HG03175 (cell line): Measurements from ENCODE around the gene PLXND1.

Source experiments
- ATAC-seq: cut with Tn5 transposase; IDR thresholded peaks from one replicate; pipeline ENCODE4 v1.9.1; 2021; ENCODE audit warnings: mild to moderate bottlenecking, moderate library complexity; ENCODE audit not compliant: unreplicated experiment

PLXND1 gene

DNA sequence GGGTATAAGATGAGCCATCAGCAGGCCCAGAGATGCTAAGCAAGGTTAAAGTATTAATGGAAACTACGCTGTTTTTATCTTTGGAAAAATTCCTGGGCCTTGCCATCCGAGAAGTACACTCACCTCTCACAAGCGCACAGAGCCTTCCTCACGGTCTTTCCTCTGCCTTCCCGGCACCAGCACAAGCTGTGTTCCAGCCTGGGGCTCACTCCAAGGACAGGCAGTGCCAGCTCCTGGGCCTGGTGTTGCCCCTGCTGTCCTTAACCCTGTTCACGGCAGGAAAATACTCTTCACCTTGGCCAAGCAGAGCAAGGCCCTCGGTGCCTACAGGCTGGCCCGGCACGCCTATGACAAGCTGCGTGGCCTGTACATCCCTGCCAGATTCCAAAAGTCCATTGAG is 92.4 kb downstream of the PLXND1 start:
- ATAC-seq: no peak

DNA sequence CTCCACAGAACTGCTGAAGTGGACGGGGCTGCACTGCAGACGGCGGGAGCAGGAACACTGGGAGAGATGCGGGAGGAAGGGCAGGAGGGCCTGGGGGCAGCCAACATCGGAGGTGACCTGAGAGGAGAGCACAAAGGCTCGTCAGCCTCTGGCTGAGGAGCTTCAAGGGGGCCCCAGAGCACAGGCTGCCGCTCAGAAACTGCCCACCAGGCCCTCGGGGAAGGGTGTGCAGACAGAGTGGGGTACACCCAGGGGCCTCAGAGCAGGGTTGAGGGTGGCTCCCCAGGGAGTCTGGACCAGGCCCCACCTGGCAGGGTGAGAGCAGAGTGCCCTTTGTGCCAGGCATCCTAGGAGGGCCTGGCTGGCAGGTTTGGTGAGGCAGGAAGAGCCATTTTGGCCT is 92.8 kb downstream of the PLXND1 start:
- ATAC-seq: no peak

DNA sequence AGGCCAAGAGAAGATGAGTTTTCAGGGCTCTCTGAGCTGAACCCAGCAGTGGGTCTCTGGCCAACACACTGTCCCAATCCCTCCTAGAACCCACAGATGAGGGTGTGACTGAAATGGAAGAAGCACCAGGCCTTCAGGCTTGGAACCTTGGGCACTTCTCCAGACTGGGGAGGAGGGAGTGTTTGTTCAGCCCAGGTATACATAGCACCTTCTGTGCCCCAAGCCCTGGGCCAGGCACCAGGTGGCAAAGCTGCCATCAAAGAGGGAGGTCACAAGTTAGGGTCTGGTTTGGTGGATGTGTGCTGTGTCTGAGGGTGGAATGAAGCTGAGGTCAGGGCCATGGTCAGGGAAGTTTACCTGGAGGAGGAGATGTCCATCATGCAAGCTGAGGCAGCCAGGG is 93.9 kb downstream of the PLXND1 start:
- no peak for ATAC-seq

DNA sequence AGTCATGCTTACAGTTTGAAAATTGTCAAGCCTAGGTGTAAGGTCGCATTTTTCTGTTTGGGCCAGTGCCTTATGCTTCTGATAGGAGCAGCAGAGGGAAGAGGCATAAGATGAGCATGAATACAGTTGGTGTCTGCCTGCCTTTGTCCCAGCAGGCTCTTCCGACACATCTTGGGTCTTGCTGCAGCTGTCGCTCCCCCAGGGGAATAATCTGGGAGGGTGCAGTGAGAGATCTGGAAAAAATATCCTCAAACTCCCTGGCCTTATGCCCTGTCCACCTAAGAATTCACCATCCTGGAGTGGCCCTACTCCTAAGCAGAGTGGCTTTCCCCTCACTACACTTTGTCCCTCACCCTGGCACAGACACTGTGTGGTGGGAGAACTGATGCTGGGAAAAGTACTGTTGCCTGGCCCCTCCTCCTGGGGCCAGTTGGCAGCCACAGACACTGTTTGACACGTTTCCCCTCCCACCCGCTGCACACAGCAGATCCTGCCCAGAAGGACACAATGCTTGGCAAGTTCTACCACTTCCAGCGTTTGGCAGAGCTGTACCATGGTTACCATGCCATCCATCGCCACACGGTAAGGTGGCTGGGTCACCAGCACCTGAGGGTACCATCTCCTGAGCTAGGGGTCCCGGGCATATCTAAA is 99.2 kb downstream of the PLXND1 start:
- ATAC-seq: no peak

DNA sequence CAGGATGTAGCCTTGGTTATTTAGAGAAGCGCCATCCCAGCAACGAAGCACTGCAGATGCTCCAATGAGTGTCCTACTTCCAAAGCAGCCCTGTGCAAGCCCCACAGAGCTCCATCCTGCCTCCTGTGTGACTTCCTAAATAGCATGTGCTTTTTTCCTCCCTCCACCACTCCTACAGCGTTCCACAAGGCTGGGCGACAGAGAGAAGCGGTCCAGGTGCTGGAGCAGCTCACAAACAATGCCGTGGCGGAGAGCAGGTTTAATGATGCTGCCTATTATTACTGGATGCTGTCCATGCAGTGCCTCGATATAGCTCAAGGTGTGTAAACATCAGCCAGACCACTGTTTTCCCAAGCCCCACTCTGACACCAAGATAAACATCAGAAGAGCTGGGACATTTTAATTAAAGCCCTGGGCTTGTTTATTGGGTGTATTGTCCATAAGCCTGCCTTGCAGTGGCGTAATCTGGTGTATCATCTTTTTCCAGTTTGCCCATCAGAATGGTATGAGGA is 100.2 kb downstream of the PLXND1 start:
- no peak for ATAC-seq

DNA sequence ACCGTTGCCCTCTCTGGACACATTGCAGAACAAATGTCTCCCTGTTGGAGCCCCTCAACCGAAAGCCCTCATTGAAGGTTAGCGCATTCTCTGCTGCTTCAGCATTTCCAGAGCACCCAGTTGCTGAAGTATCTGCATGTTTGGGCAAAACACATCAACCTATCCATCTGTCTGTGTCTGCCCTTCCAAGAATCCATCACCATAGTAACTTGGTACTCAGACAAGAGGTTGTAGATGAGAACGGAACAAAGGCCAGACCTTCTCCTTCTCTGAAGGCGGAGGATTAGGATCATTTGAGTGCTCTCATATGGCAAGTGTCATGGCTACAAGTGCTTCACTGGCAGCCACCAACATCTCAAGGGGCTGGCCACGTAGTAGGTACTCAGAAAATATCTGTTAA is 101.1 kb downstream of the PLXND1 start:
- ATAC-seq: no peak
